SU-DHL-6 (cell line): ENCODE data around the gene RIMBP2.

Source experiments
- H2AFZ ChIP-seq: fragments of 200-600 bp; sonication (generic); 2 replicates; pipeline ENCODE4 v1.6.1; 2014; ENCODE audit warnings: low read depth, mild to moderate bottlenecking, moderate library complexity, mixed read lengths, antibody characterized with exemption, low read length; ENCODE audit not compliant: severe bottlenecking
- H3F3A ChIP-seq: fragments of 200-600 bp; shearing (Covaris generic); 2 replicates; pipeline ENCODE4 v1.6.0; 2016; ENCODE audit warnings: antibody characterized with exemption, mild to moderate bottlenecking; ENCODE audit not compliant: insufficient read depth
- H3K27ac ChIP-seq: fragments of 200-600 bp; sonication (generic); 2 replicates; pipeline ENCODE4 v1.5.1; 2016; ENCODE audit warnings: low read depth, mild to moderate bottlenecking, low read length, moderate library complexity, mixed read lengths
- H3K27me3 ChIP-seq: fragments of 200-600 bp; sonication (generic), shearing (Covaris generic); 2 replicates; pipeline ENCODE4 v1.6.0; 2014; ENCODE audit warnings: mild to moderate bottlenecking, low read length
- H3K36me3 ChIP-seq: fragments of 200-600 bp; sonication (generic); 2 replicates; pipeline ENCODE4 v1.6.1; 2014; ENCODE audit warnings: mild to moderate bottlenecking, low read length, mixed read lengths
- H3K4me2 ChIP-seq: fragments of 300-600, 200-600 bp; shearing (Covaris generic), sonication (generic); 2 replicates; pipeline ENCODE4 v1.6.0; 2014; ENCODE audit warnings: low read length, low read depth, mild to moderate bottlenecking; ENCODE audit not compliant: poor library complexity, severe bottlenecking
- H3K4me3 ChIP-seq: fragments of 200-600 bp; sonication (generic); 2 replicates; pipeline ENCODE4 v1.5.1; 2014; ENCODE audit warnings: antibody characterized with exemption, low read length, mild to moderate bottlenecking, mixed read lengths; ENCODE audit not compliant: insufficient read depth, poor library complexity, severe bottlenecking
- H3K79me2 ChIP-seq: fragments of 200-600 bp; sonication (generic); 2 replicates; pipeline ENCODE4 v1.6.1; 2014; ENCODE audit warnings: mild to moderate bottlenecking, low read length, moderate library complexity; ENCODE audit not compliant: insufficient read depth
- H3K9ac ChIP-seq: fragments of 200-600 bp; sonication (generic); 2 replicates; pipeline ENCODE4 v1.7.0; 2014; ENCODE audit warnings: mild to moderate bottlenecking, low read length
- H3K9me2 ChIP-seq: fragments of 200-600 bp; sonication (generic); replicated peaks from 2 replicates; pipeline ENCODE4 v1.6.1; 2014; ENCODE audit warnings: low read length; ENCODE audit not compliant: insufficient read depth
- H3K9me3 ChIP-seq: fragments of 200-600 bp; sonication (generic); 2 replicates; pipeline ENCODE4 v1.6.1; 2014; ENCODE audit warnings: low read length, mixed read lengths; ENCODE audit not compliant: insufficient read depth
- H4K20me1 ChIP-seq: fragments of 200-600 bp; sonication (generic); 2 replicates; pipeline ENCODE4 v1.6.1; 2014; ENCODE audit warnings: low read depth, mild to moderate bottlenecking, antibody characterized with exemption, low read length, moderate library complexity, mixed read lengths
- EZH2phosphoT487 ChIP-seq: fragments of 200-600 bp; sonication (generic), shearing (Covaris generic); conservative IDR thresholded peaks from 2 replicates; pipeline ENCODE4 v1.6.1; 2018; ENCODE audit warnings: mild to moderate bottlenecking, antibody characterized with exemption, low read length, moderate library complexity, mixed read lengths
- TF ChIP-seq, protein P1 (sequence below): fragments of 200-600 bp; sonication (generic); IDR thresholded peaks from one replicate; pipeline ENCODE4 v1.5.1; 2017; ENCODE audit warnings: antibody characterized with exemption, mild to moderate bottlenecking, low read length, moderate library complexity; ENCODE audit not compliant: insufficient read depth, poor library complexity, severe bottlenecking

The RIMBP2 gene

DNA sequence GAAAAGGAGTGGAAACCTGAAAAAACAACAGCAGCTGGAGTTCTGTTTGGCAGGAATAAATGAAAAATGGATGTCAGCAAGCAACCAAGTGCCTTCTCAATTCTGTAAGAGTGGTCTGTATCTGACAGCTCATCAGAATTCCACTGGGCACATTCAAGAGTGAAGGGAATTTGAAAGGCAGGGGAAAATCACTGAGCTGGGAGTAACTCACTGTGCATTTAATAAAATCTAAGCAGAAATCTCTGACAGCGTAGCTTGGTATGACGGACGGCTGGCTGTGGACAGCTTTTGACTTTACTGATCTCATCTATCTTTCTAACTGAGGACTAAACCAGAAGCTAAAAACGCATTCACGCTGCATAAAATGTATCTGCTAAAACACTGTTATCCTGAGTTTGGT is 153.4 kb downstream of the RIMBP2 start:
- Histone ChIP-seq H3K36me3 (no peaks in the 10 kb centered on the region), H3K79me2 (no peaks in the 10 kb centered on the region), H4K20me1 (no peaks in the 10 kb centered on the region), H3K4me3 (no peak overlapping the region), H2AFZ (no peak overlapping the region), H3K4me2 (no peak overlapping the region), H3K27me3 (no peaks in the 10 kb centered on the region), H3K9ac (no peak overlapping the region), H3F3A (no peaks in the 10 kb centered on the region), H3K27ac (no peak overlapping the region), H3K9me3 (no peaks in the 10 kb centered on the region), H3K9me2 (no peaks in the 10 kb centered on the region)
- TF ChIP-seq EZH2phosphoT487, result no peak
- TF ChIP-seq, protein P1, sequence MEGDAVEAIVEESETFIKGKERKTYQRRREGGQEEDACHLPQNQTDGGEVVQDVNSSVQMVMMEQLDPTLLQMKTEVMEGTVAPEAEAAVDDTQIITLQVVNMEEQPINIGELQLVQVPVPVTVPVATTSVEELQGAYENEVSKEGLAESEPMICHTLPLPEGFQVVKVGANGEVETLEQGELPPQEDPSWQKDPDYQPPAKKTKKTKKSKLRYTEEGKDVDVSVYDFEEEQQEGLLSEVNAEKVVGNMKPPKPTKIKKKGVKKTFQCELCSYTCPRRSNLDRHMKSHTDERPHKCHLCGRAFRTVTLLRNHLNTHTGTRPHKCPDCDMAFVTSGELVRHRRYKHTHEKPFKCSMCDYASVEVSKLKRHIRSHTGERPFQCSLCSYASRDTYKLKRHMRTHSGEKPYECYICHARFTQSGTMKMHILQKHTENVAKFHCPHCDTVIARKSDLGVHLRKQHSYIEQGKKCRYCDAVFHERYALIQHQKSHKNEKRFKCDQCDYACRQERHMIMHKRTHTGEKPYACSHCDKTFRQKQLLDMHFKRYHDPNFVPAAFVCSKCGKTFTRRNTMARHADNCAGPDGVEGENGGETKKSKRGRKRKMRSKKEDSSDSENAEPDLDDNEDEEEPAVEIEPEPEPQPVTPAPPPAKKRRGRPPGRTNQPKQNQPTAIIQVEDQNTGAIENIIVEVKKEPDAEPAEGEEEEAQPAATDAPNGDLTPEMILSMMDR, result no peak

DNA sequence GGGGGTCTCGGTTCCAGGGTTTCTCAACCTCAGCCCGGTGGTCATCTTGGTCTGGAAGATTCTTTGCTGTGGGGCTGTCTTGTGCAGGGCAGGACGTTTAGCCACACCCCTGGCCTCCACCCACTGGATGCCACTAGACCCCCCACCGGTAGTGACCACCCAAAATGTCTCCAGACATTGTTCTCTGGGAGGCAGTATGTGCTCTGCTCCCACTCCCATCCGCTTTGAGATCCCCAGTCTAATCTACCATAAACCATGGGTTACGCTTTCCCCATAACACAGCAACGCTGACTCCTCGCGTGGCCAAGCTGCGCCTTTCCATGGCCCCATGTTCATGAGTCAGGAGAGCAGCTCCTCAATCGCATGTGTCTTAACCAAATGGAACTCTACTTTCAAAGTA is 155.8 kb downstream of the RIMBP2 start:
- no peak for TF ChIP-seq EZH2phosphoT487
- TF ChIP-seq, protein P1, result no peak
- H3K4me3 ChIP-seq, result no peak overlapping the region
- H3K9me2 ChIP-seq, result no peaks in the 10 kb centered on the region
- no peak overlapping the region for H2AFZ ChIP-seq
- H3K27me3 ChIP-seq, result no peaks in the 10 kb centered on the region
- H3K79me2 ChIP-seq, result no peaks in the 10 kb centered on the region
- no peaks in the 10 kb centered on the region for H3F3A ChIP-seq
- H3K9ac ChIP-seq, result no peak overlapping the region
- no peaks in the 10 kb centered on the region for H4K20me1 ChIP-seq
- no peaks in the 10 kb centered on the region for H3K36me3 ChIP-seq
- H3K4me2 ChIP-seq, result no peak overlapping the region
- H3K27ac ChIP-seq, result no peak overlapping the region
- H3K9me3 ChIP-seq, result no peaks in the 10 kb centered on the region

DNA sequence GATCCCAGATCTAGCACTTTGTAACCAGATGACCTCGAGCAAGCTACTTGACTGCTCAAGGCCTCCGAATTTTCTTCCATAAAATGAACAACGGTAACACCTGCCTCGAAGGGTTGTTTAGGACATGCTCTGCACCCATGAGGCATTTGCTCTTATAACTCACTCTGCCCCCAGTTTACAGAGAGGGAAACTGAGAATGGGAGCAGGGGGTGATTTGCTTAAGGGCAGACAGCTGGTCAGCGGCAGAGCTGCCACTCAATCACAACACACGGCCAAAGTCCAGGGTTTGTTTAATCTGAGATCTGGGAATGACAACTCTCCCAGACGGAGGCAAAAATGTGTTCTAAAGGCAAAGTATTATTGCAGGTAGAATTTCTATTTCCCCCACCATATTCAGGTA is 156.3 kb downstream of the RIMBP2 start:
- Histone ChIP-seq H3K9me2 (no peaks in the 10 kb centered on the region), H3K9me3 (no peaks in the 10 kb centered on the region), H3K79me2 (no peaks in the 10 kb centered on the region), H3K4me2 (no peak overlapping the region), H3K27me3 (no peaks in the 10 kb centered on the region), H2AFZ (no peak overlapping the region), H4K20me1 (no peaks in the 10 kb centered on the region), H3K9ac (no peak overlapping the region), H3K27ac (no peak overlapping the region), H3K36me3 (no peaks in the 10 kb centered on the region), H3K4me3 (no peak overlapping the region), H3F3A (no peaks in the 10 kb centered on the region)
- TF ChIP-seq, protein P1, result no peak
- TF ChIP-seq EZH2phosphoT487, result no peak
